WTC11 (cell line): ENCODE data around the gene HLA-DOB.

ENCODE experiments used
- CREB1 ChIP-seq: sonication (generic); formaldehyde crosslinking; IDR thresholded peaks from 2 replicates; pipeline ENCODE4 v1.8.0; 2023; ENCODE audit warnings: mild to moderate bottlenecking, missing genetic modification reagents
- ELF4 ChIP-seq: sonication (generic); formaldehyde crosslinking; IDR thresholded peaks from 2 replicates; pipeline ENCODE4 v1.8.1; 2022; ENCODE audit warnings: low read depth, mild to moderate bottlenecking, moderate library complexity, missing genetic modification reagents

GRCh38 chr6:32816746-32817204 is at the start of gene HLA-DOB:
- TF ChIP-seq CREB1: no peak
- no peak for TF ChIP-seq ELF4 (CRISPR knock-in tag)
